A549 (cell line): ENCODE data around the gene UTRN. TPM values are rescaled to one million over a fixed set of nuclear protein-coding genes. Genes with fewer than 3 reads are reported as not detected.

Experiments used
- ATAC-seq, 2 experiments: fragments of 200-7000 bp in 1 of 2; fragments of >200 bp in 1 of 2; cut with Nextera tagmentation in 1 of 2; cut with Tn5 transposase in 1 of 2; 3 replicates each; pipeline versions ENCODE4 v1.8.0 to v1.9.1; 2018 to 2020; ENCODE audit warnings: mild to moderate bottlenecking in 1 of 2, moderate library complexity in 1 of 2
- CTCF ChIA-PET: fragments of 300-600 bp; sonication (Branson Sonifier 250); formaldehyde crosslinking; extraction: SDS; loops from one replicate; lab custom pipeline; 2021; ENCODE audit warnings: antibody characterized with exemption, inconsistent platforms; lab: Yijun Ruan, JAX
- POLR2A ChIA-PET: fragments of 350-600 bp; formaldehyde crosslinking; extraction: SDS; loops from one replicate; lab custom pipeline; 2021; ENCODE audit warnings: antibody characterized with exemption, inconsistent platforms; lab: Yijun Ruan, JAX
- DNase-seq, 2 experiments: peaks; one replicate each; pipeline versions ENCODE4 v3.0.0 to v3.0.0-alpha.2; 2011 to 2016; ENCODE audit warnings: low read depth in 1 of 2, low spot score in 1 of 2
- FAIRE-seq: peaks from 2 replicates; lab custom pipeline; 2011; peaks lifted over from hg19 to GRCh38; lab: Jason Lieb, UNC
- H3K27ac ChIP-seq, 2 experiments: fragments of >200 bp; sonication (Bioruptor Twin); formaldehyde crosslinking; 3 replicates each; pipeline ENCODE4 v1.5.1; 2016 to 2017
- H3K4me1 ChIP-seq: fragments of >200 bp; sonication (Bioruptor Twin); formaldehyde crosslinking; 3 replicates; pipeline ENCODE4 v1.6.1; 2016
- H3K4me2 ChIP-seq: fragments of >200 bp; sonication (Bioruptor Twin); formaldehyde crosslinking; 3 replicates; pipeline ENCODE4 v1.6.1; 2016
- H3K4me3 ChIP-seq: fragments of >200 bp; sonication (Bioruptor Twin); formaldehyde crosslinking; 3 replicates; pipeline ENCODE4 v1.5.1; 2016
- H3K9me3 ChIP-seq: fragments of >200 bp; sonication (Bioruptor Twin); formaldehyde crosslinking; 3 replicates; pipeline ENCODE4 v1.6.1; 2016
- ATOH8 ChIP-seq: fragments of 250-450 bp; sonication (Bioruptor Pico); IDR thresholded peaks from 2 replicates; pipeline ENCODE4 v1.5.0; 2020; ENCODE audit warnings: low read depth, mild to moderate bottlenecking, moderate library complexity
- EP300 ChIP-seq, 2 experiments: fragments of >200 bp; sonication (Bioruptor Twin); formaldehyde crosslinking; IDR thresholded peaks; 2 replicates in 1 of 2; 3 replicates in 1 of 2; pipeline ENCODE4 v1.6.1; 2016 to 2017
- ESRRA ChIP-seq: fragments of 150-350 bp; IDR thresholded peaks from 2 replicates; pipeline ENCODE4 v1.6.1; 2014; ENCODE audit warnings: mild to moderate bottlenecking, low read length, borderline replicate concordance
- GATA3 ChIP-seq: IDR thresholded peaks from 2 replicates; pipeline ENCODE4 v1.6.1; 2012; ENCODE audit warnings: borderline replicate concordance
- HEYL ChIP-seq: fragments of 250-450 bp; sonication (Bioruptor Pico); IDR thresholded peaks from 2 replicates; pipeline ENCODE4 v1.8.0; 2021; ENCODE audit warnings: mild to moderate bottlenecking, moderate library complexity
- HOXB13 ChIP-seq: fragments of 250-450 bp; sonication (Bioruptor Pico); IDR thresholded peaks from 2 replicates; pipeline ENCODE4 v1.5.0; 2020; ENCODE audit warnings: low read depth, mild to moderate bottlenecking, moderate library complexity
- JUN ChIP-seq, 2 experiments: fragments of >200 bp; sonication (Bioruptor Twin); formaldehyde crosslinking; IDR thresholded peaks; 2 replicates in 1 of 2; 3 replicates in 1 of 2; pipeline ENCODE4 v1.6.1; 2016 to 2017
- JUNB ChIP-seq: fragments of >200 bp; sonication (Bioruptor Twin); formaldehyde crosslinking; IDR thresholded peaks from 2 replicates; pipeline ENCODE4 v1.6.1; 2016
- KDM1A ChIP-seq: fragments of 200-600 bp; sonication (generic); IDR thresholded peaks from 2 replicates; pipeline ENCODE4 v1.6.1; 2016; ENCODE audit warnings: low read depth, mild to moderate bottlenecking
- MAFK ChIP-seq: fragments of 450-650 bp; IDR thresholded peaks from 2 replicates; pipeline ENCODE4 v1.6.1; 2014; ENCODE audit not compliant: partially characterized antibody
- MAZ ChIP-seq: fragments of 150-350 bp; IDR thresholded peaks from 2 replicates; pipeline ENCODE4 v1.6.1; 2014; ENCODE audit warnings: antibody characterized with exemption, low read depth, low read length, borderline replicate concordance
- NFE2L2 ChIP-seq: fragments of 150-350 bp; conservative IDR thresholded peaks from 2 replicates; pipeline ENCODE4 v1.6.1; 2014; ENCODE audit warnings: low read length
- NPAS2 ChIP-seq: fragments of 250-450 bp; sonication (Bioruptor Pico); IDR thresholded peaks from 2 replicates; pipeline ENCODE4 v1.8.0; 2022; ENCODE audit warnings: mild to moderate bottlenecking, moderate library complexity, borderline replicate concordance
- POLR2A ChIP-seq: IDR thresholded peaks from 2 replicates; pipeline ENCODE4 v1.6.1; 2012; ENCODE audit warnings: mild to moderate bottlenecking, low read length
- POLR2AphosphoS2 ChIP-seq: conservative IDR thresholded peaks from 2 replicates; pipeline ENCODE4 v1.6.1; 2012; ENCODE audit warnings: low read length, improper control_type of control experiment, inconsistent platforms
- RAD21 ChIP-seq, 2 experiments: fragments of >200 bp in 1 of 2; sonication (Bioruptor Twin) in 1 of 2; formaldehyde crosslinking in 1 of 2; IDR thresholded peaks in 1 of 2; conservative IDR thresholded peaks in 1 of 2; 2 replicates in 1 of 2; 3 replicates in 1 of 2; pipeline ENCODE4 v1.6.1; 2012 to 2018; ENCODE audit warnings: inconsistent platforms in 1 of 2
- RCOR1 ChIP-seq: fragments of 150-350 bp; IDR thresholded peaks from 2 replicates; pipeline ENCODE4 v1.6.1; 2014; ENCODE audit warnings: antibody characterized with exemption, low read length, low read depth
- RFX5 ChIP-seq: fragments of 450-650 bp; IDR thresholded peaks from 2 replicates; pipeline ENCODE4 v1.7.1; 2014; ENCODE audit warnings: antibody characterized with exemption, mild to moderate bottlenecking, moderate library complexity
- RNF2 ChIP-seq: fragments of 200-600 bp; sonication (generic); IDR thresholded peaks from 2 replicates; pipeline ENCODE4 v1.6.1; 2016; ENCODE audit warnings: low read depth, mild to moderate bottlenecking, antibody characterized with exemption, moderate library complexity, borderline replicate concordance
- ZNF302 ChIP-seq: fragments of 250-450 bp; sonication (Bioruptor Pico); IDR thresholded peaks from 2 replicates; pipeline ENCODE4 v1.9.0; 2021; ENCODE audit warnings: inconsistent platforms, mild to moderate bottlenecking, moderate library complexity
- ZSCAN20 ChIP-seq: fragments of 250-450 bp; sonication (Bioruptor Pico); IDR thresholded peaks from 2 replicates; pipeline ENCODE4 v1.8.0; 2022; ENCODE audit warnings: mild to moderate bottlenecking, moderate library complexity
- WGBS: methylation state at CpG from one replicate; pipeline ENCODE4 v1.1.6; 2017; ENCODE audit errors: missing lambda C conversion rate; 5-methylcytosine and 5-hydroxymethylcytosine counted together
- polyA plus RNA-seq, 4 experiments: library from polyadenylated mRNA; depleted of rRNA in 3 of 4; stranded (reverse); fragments of >200 nt; fragmentation: RNase III in 1 of 4; extraction: RNeasy Plus Mini Kit Qiagen cat#74134 plus additional on column Dnase treatment in 1 of 4; gene quantifications; 2 replicates in 3 of 4; 3 replicates in 1 of 4; pipeline ENCODE4 v1.2.3, GENCODE V29; 2011 to 2017
- TF ChIP-seq, protein P1 (sequence below): fragments of >200 bp; sonication (Bioruptor Twin); formaldehyde crosslinking; IDR thresholded peaks from 2 replicates; pipeline ENCODE4 v1.6.1; 2016
- TF ChIP-seq, protein P2 (sequence below): IDR thresholded peaks from 2 replicates; pipeline ENCODE4 v1.6.1; 2012; ENCODE audit warnings: low read depth, borderline replicate concordance
- TF ChIP-seq, protein P3 (sequence below): IDR thresholded peaks from 2 replicates; pipeline ENCODE4 v1.6.1; 2012
- TF ChIP-seq, protein P4 (sequence below): fragments of >200 bp; sonication (Bioruptor Twin); formaldehyde crosslinking; IDR thresholded peaks from 3 replicates; pipeline ENCODE4 v1.6.1; 2016

UTRN gene
- polyA plus RNA-seq, 2 of the 4 experiments (the other 2 are of a cell fraction): 10.6 to 20.8 TPM

DNA sequence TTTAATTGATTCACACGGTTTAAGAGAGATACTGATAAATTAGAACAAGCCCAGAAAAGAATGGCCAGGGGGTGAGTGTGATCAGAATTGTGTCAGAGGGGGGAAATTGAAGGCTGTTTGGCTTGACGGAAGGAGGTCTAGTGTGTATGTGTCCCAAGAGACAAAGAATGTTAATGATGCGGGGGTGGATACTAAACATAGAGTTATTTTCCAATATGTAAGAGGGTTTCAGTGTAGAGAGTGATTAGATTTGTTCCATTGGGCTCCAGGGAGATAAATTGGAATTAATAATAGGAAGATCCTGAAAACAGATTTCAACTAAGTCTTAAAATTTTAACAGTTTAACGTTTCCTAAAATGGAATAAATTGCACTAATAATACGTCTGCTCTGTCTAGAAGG is 38.1 kb upstream of the UTRN start:
- TF ChIP-seq ESRRA: no peak
- no peak for TF ChIP-seq MAZ
- no peak for TF ChIP-seq RNF2
- TF ChIP-seq MAFK: no peak
- no peak for TF ChIP-seq KDM1A
- TF ChIP-seq HEYL (CRISPR knock-in tag): no peak
- no peak for TF ChIP-seq NFE2L2
- ChIA-PET CTCF (interaction anchor here (1.2 kb wide), 1 partner anchor 10 kb away, joined by 3 read pairs; no protein-coding TSS in a partner anchor), POLR2A (no interaction called here)
- Histone ChIP-seq H3K27ac (no peak overlapping the region), H3K9me3 (peaks cover 15% of the 10 kb centered on the region; the same call in 2 of the 3 replicates), H3K4me3 (no peak overlapping the region), H3K4me1 (no peaks in the 10 kb centered on the region), H3K4me2 (no peak overlapping the region)
- 67% methylated on average over 5 of the region's 5 CpGs for WGBS
- DNase-seq: no peak
- FAIRE-seq: no peak
- ATAC-seq: no peak

- H3K27ac ChIP-seq: no peak overlapping the region
Measured at GRCh38 chr6:144248003-144248402, 37.1 kb upstream of the UTRN start.

More at GRCh38 chr6:144248003-144248402, 37.1 kb upstream of the UTRN start:
- H3K4me2 ChIP-seq: no peak overlapping the region
- ATAC-seq (no peak), DNase-seq (no peak), FAIRE-seq (no peak)
- 65% methylated on average over 2 of the region's 2 CpGs for WGBS
- peaks cover 15% of the 10 kb centered on the region; the same call in 2 of the 3 replicates for H3K9me3 ChIP-seq
- no peak overlapping the region for H3K4me3 ChIP-seq
- ChIA-PET POLR2A (interaction anchor here (0.6 kb wide), 1 partner anchor 63 kb away, joined by 5 read pairs; no protein-coding TSS in a partner anchor), CTCF (interaction anchor here (0.6 to 0.8 kb wide), 2 partner anchors 57 to 1382 kb away, joined by 3 to 4 read pairs; no protein-coding TSS in a partner anchor)
- no peaks in the 10 kb centered on the region for H3K4me1 ChIP-seq
- TF ChIP-seq RAD21 (conservative IDR thresholded peaks at IDR 0.05 in 1 of 2, IDR thresholded peaks at IDR 0.05 in 1 of 2) (no peak), POLR2AphosphoS2 (no peak), JUNB (no peak), RFX5 (no peak), RNF2 (no peak), EP300 (IDR thresholded peaks at IDR 0.05) (no peak), JUN (IDR thresholded peaks at IDR 0.05) (no peak), ESRRA (no peak), GATA3 (no peak), ZSCAN20 (CRISPR knock-in tag) (no peak), POLR2A (no peak), NPAS2 (CRISPR knock-in tag) (no peak), ZNF302 (no peak), HOXB13 (CRISPR knock-in tag) (no peak), RCOR1 (no peak), ATOH8 (CRISPR knock-in tag) (no peak)
- TF ChIP-seq, protein P1, sequence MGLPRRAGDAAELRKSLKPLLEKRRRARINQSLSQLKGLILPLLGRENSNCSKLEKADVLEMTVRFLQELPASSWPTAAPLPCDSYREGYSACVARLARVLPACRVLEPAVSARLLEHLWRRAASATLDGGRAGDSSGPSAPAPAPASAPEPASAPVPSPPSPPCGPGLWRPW: no peak
- TF ChIP-seq, protein P2, sequence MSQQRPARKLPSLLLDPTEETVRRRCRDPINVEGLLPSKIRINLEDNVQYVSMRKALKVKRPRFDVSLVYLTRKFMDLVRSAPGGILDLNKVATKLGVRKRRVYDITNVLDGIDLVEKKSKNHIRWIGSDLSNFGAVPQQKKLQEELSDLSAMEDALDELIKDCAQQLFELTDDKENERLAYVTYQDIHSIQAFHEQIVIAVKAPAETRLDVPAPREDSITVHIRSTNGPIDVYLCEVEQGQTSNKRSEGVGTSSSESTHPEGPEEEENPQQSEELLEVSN: no peak
- TF ChIP-seq, protein P3, sequence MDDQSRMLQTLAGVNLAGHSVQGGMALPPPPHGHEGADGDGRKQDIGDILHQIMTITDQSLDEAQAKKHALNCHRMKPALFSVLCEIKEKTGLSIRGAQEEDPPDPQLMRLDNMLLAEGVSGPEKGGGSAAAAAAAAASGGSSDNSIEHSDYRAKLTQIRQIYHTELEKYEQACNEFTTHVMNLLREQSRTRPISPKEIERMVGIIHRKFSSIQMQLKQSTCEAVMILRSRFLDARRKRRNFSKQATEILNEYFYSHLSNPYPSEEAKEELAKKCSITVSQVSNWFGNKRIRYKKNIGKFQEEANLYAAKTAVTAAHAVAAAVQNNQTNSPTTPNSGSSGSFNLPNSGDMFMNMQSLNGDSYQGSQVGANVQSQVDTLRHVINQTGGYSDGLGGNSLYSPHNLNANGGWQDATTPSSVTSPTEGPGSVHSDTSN: no peak
- TF ChIP-seq, protein P4, sequence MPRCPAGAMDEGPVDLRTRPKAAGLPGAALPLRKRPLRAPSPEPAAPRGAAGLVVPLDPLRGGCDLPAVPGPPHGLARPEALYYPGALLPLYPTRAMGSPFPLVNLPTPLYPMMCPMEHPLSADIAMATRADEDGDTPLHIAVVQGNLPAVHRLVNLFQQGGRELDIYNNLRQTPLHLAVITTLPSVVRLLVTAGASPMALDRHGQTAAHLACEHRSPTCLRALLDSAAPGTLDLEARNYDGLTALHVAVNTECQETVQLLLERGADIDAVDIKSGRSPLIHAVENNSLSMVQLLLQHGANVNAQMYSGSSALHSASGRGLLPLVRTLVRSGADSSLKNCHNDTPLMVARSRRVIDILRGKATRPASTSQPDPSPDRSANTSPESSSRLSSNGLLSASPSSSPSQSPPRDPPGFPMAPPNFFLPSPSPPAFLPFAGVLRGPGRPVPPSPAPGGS: no peak
